HG03520 (cell line): ENCODE measurements around the gene NSD2.

Experiments used
- ATAC-seq: cut with Tn5 transposase; IDR thresholded peaks from one replicate; pipeline ENCODE4 v1.9.1; 2021; ENCODE audit warnings: mild to moderate bottlenecking, moderate library complexity; ENCODE audit not compliant: unreplicated experiment

NSD2 gene

DNA sequence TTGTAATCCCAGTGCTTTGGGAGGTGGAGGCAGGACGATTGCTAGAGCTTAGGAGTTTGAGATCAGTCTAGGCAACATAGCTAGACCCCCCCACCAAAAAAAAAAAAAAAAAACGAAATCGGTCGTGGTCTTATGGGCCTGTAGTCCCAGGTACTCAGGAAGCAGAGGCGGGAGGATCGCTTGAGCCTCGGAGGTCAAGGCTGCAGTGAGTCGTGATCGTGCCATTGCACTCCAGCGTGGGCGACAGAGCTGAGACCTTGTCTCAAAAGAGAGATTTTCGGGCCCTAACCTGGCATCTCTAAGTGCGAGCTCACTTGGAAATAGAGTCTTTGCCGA, 8.3 kb upstream of the NSD2 start:
- ATAC-seq: no peak

DNA sequence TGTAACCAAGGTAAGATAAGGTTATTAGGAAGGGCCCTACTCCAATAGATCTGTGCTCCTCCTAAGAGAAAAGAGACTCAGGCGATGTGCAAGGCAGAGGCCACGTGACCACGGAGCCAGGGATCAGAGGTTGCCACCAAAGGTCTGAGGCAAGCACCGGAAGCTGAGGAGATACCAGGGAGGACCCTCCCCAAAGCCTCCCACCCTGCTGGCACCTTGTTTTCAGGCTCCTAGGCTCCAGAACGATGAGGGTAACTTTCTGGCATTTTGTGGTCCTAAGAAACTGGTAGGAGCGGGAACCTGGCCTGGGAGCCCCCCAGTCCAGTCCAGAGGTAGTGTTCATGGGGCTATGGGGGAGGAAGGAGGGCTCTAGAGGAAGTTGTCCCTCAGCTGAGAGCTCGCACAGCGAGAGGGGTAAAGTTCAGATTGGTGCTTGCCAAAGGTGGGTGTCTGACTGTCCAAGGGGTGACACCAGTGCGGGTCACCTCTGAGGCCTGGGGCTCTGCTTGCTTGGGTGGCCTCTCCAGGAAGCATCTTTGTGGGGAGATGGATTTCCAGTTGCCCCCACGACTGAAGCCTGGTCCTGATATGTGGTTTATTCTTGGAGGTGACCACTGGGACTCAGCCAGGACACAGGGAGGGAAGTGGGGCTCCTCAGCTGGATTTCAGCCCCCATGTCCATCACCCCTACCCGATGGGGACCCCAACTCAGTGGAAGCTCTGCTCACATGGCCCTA, 7.7 kb upstream of the NSD2 start:
- no peak for ATAC-seq

DNA sequence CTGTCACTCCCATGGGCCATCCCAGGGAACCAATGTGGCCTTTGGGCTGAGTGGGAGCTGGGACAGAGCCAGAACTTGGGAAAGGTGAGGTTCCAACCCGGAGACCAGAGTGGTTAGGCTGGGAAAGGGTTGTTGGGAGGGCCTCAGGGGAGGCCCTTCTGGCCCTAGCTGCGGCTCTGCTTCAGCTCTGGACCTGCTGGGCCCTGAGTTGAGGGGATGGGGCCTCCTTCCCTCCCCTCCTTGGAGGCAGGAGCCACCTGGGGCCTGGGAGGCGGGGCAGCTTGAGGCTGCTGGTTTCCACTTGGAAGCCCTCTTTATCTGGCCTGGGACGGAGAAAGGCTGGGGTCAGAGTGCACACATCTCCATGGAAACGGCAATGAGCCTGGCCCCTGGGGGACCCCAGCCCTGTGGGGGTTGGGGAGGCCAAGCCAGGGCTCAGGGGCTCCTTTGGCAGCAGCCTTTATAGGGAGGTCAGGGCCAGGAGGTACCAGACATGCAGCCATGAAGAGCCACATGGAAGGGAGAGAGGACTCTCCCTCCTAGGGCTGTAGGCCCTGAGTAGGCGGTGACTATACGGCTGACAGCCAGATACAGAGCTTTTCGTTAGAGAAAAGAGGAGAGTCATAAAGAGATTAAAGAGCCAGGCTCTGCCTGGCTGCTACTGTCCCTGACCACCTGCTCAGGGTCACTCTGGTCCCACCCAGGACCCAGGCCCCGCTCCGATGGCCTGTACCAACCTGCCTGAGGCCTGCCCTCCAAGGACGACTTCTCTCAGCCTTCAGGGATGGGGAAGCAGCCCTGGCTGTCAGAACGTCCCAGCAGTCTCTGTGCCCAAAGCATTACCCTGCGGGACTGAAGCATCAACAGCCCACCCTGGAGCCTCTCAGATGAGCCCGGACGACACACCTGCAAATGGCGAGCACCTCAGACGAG, 6.9 kb upstream of the NSD2 start:
- no peak for ATAC-seq

GRCh38 chr4:1866189-1866661, 5.0 kb upstream of the NSD2 start:
- no peak for ATAC-seq

DNA sequence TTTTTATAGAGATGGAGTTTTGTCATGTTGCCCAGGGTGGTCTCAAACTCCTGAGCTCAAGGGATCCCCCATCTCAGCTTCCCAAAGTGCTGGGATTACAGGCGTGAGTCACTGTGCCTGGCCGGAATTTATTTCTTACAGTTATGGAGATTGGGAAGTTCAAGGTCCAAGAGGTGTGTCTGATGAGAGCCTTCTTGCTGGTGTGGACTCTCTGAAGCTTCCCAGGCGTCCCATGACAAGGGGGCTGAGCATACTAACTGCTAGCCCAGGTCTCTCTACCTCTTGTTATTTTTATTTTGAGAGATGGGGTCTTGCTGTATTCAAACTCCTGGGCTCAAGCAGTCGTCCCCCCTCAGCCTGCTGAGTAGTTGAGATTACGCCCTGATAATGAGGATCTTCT, 2.9 kb upstream of the NSD2 start:
- no peak for ATAC-seq

GRCh38 chr4:1868912-1869311, 2.3 kb upstream of the NSD2 start:
- no peak for ATAC-seq

GRCh38 chr4:1869530-1870327, 1.5 kb upstream of the NSD2 start:
- no peak for ATAC-seq

DNA sequence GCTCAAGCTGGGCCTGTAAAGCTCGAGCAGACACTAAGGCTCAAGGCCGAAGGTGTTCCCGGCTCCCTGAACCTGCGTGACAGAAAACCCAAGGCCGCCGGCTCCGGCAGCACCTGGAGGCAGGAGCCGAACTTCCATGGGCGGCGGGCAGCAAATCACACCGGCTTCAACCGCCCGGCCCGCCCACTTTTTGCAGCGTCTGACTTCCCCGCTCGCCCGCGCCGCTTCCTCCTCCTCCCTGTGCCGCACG, 940 bp upstream of the NSD2 start:
- ATAC-seq: peak; percentile 32

- ATAC-seq: peak; percentile 2
Observed at GRCh38 chr4:1871471-1872021, 353 bp downstream of the NSD2 start.

DNA sequence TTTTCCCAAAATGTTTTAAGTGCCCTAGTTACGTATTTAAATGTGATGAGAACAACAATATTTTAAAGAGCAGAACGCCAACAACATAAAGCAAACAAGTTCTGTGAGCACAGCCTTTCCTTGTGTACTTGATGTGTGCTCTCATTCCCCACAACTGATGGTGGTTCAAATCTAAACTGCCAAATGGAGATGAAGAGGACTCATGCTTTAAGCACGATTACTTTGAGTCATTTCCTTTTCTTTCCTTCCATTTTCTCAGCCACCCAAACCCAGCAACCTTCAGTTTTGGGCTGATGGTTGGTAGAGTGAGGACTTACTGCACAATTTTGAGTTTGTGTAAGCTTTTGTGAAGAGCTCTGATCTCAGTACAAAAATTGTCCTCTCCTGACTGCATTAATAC, 1.7 kb downstream of the NSD2 start:
- no peak for ATAC-seq

DNA sequence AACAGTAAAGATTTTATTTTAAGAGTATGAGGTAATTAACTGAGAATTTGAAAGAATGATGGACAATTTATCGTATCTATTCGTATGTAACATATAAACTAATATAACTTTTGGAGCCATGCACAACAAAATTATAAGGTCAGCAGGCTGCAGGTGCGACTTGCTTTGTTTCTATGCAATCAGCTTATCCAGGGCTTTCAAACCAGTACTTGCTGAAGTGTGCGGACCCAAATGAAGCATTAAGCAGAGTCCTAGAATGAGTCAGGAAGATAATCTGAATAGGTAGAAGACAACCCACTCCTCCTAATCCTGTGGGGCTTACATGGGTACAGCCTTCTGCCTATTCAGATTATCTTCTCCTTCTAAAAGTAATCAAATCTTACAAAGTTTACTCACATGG, 2.1 kb downstream of the NSD2 start:
- no peak for ATAC-seq

DNA sequence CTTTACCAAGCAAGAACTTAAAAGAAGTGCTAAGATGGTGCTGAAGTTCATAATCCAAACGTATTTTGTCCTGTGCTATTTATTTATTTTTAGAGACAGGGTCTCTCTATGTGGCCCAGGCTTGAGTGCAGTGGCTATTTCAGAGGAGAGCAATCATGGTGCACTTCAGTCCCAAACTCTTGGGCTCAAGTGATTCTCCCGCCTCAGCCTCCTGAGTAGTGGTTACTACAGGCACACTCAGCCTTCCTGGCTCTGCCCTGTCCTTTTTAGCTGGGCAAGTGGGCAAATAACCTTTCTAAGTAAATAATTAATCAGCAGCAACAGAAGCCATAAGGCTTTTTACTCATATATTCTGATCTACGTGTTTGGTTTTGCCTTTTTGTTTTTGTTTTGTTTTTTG, 2.6 kb downstream of the NSD2 start:
- no peak for ATAC-seq

DNA sequence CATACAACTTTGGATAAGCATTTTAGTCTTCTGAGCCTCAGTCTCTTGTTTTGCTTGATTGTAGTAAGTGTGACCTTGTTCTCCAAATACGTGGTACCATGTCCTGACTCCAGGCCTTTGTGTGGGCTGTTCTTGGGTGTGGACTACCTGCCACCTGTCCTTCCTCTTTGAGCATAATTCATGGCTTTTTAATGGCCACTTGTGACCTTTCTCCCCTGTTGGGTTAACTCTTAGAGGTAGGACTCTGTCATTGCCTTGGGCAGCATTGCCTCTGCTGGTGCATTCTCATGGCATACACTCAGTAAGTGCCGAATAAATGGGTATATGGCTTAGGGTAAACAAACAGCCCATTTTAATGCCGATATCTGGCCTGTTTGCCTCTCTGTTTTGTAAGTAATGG, 3.0 kb downstream of the NSD2 start:
- no peak for ATAC-seq

DNA sequence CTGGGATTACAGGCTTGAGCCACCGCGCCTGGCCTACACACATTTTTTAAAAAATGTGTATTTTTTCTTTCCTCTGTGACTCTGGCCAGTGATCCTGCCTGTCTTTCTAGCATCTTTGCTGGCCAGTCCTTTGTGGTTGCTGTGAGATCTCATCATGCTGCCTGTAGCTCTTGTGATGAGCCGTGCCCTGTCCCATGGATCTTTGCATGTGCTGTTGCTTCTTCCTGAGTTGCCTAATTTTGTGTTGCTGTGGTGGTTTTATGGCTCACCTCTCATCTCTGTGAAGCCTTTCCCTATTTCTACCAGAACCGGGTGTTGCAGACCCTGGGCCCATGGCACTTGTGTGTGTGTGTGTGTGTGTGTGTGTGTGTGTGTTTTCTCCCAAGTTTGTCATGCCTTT, 8.3 kb downstream of the NSD2 start:
- ATAC-seq: no peak

DNA sequence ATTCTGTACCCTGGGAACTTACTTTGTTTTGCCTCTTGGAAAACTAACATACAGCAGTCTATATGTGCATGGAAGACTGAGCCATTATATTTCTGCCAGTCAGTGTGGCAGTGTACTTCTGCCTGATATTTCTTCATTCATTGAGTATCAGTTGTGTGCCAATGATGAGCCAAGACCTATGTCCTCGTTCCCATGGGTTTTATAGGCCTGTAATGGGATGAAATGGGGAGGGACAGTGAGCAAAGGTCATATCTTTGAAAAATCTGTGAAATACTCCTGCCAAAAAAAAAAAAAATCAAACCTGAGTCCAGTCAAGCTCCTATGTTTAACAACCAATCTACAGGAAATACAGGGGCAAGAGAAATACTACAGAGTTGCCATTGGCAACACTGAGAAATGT, 9.1 kb downstream of the NSD2 start:
- no peak for ATAC-seq

DNA sequence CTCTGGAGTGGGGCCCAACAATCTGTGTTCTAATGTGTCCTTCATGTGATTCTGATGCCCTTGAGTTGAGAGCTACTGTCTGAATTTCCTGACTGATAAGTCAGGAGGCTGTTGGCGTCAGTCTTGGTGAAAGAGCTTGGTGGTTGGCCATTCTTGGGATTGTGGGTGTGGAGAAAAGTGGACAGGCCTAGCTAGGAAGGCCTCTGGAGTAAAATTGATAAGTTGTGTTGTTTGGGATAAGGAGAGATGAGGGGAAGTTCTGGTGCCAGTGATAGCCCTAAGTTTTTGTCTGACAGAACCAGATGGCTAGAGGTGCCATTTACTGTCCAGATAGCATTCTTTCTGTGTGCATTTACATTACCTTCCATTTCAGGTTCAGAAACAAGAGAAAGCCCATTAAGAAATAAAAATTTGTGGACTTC, 11.7 kb downstream of the NSD2 start:
- ATAC-seq: no peak

GRCh38 chr4:1883583-1883982, 12.4 kb downstream of the NSD2 start:
- no peak for ATAC-seq

DNA sequence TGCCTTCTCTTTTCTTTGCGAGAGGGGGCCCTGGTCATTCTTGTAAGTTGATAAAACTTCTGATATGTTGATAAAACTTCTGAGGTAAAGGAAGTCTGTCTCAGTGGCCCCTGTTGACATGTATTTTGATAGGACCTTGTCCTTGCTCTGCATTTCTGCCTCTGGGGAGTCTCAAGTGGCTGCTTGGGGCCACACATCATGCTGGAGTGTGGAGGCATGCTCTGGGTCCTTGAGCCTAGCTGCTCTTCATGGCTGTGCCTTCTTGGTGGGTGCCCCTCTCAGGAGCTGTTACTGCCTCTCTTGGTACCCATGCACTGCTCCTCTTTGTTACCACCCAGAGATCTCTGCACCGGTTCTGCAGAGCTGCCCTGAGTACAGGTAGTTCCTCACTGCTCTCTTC, 14.2 kb downstream of the NSD2 start:
- no peak for ATAC-seq

- no peak for ATAC-seq
Observed at GRCh38 chr4:1887052-1887451, 15.9 kb downstream of the NSD2 start.

DNA sequence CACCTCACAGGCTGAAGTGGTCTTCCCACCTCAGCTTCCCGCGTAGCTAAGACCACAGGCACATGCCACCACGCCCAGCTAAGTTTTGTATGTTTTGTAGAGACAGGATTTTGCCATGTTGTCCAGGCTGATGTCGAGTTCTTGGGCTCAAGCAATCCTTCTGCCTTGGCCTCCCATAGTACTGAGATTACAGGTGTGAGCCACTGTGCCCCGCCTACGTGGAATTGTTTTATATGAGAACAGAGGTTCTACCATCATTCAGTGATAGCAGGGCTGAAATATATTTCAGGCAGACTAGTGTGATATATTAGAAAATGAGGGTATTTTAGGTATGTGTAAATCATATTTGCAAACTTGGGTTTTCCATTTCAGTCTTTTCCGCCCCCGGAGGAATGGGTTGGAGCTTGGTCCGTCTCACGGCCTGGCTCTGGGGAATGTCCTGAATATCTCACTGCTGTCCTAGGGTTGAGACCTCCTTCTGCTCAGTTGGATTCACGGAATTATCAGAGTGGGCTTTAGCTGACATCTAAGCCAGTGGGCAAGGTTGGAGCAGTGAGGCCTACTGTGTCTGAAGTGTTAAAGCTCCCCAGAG, 19.9 kb downstream of the NSD2 start:
- no peak for ATAC-seq
